Mesendoderm (in vitro differentiated cells): ENCODE data around the gene TXLNB.
A peak's percentile ranks its signal among the peaks of the same experiment; 100 is the strongest.

ENCODE experiments used
- DNase-seq: peaks from one replicate; pipeline ENCODE4 v3.0.0; 2013
- H2AK5ac ChIP-seq: 2 replicates; pipeline ENCODE4 v1.6.1; 2013; ENCODE audit warnings: low read length, inconsistent platforms
- H2BK120ac ChIP-seq: 2 replicates; pipeline ENCODE4 v1.6.1; 2013; ENCODE audit warnings: low read depth, mild to moderate bottlenecking, low read length, moderate library complexity, mixed read lengths
- H2BK15ac ChIP-seq: replicated peaks from 2 replicates; pipeline ENCODE4 v1.6.1; 2013; ENCODE audit warnings: low read depth, mild to moderate bottlenecking, moderate library complexity
- H2BK5ac ChIP-seq: 2 replicates; pipeline ENCODE4 v1.6.1; 2013; ENCODE audit warnings: low read length, inconsistent platforms
- H3K18ac ChIP-seq: 2 replicates; pipeline ENCODE4 v1.6.1; 2013; ENCODE audit warnings: mild to moderate bottlenecking, low read length, mixed read lengths
- H3K23ac ChIP-seq: one replicate; pipeline ENCODE4 v1.6.1; 2013; ENCODE audit warnings: low read length
- H3K27ac ChIP-seq: 2 replicates; pipeline ENCODE4 v1.5.1; 2013; ENCODE audit warnings: low read depth, mild to moderate bottlenecking, inconsistent platforms, low read length, moderate library complexity
- H3K27me3 ChIP-seq: 2 replicates; pipeline ENCODE4 v1.6.1; 2013; ENCODE audit warnings: low read length, control low read depth, mild to moderate bottlenecking, inconsistent platforms; ENCODE audit not compliant: insufficient read depth, poor library complexity
- H3K36me3 ChIP-seq: 2 replicates; pipeline ENCODE4 v1.6.1; 2013; ENCODE audit warnings: low read length, inconsistent platforms; ENCODE audit not compliant: control insufficient read depth, insufficient read depth
- H3K4ac ChIP-seq: one replicate; pipeline ENCODE4 v1.6.1; 2013; ENCODE audit warnings: low read depth, mild to moderate bottlenecking, low read length, moderate library complexity
- H3K4me1 ChIP-seq: 2 replicates; pipeline ENCODE4 v1.6.1; 2013; ENCODE audit warnings: low read depth, low read length, inconsistent platforms; ENCODE audit not compliant: control insufficient read depth
- H3K4me2 ChIP-seq: 2 replicates; pipeline ENCODE4 v1.6.1; 2013; ENCODE audit warnings: low read length
- H3K4me3 ChIP-seq: 2 replicates; pipeline ENCODE4 v1.5.1; 2013; ENCODE audit warnings: mild to moderate bottlenecking, low read length
- H3K56ac ChIP-seq: one replicate; pipeline ENCODE4 v1.6.1; 2013; ENCODE audit warnings: low read length
- H3K79me1 ChIP-seq: 2 replicates; pipeline ENCODE4 v1.6.1; 2013; ENCODE audit warnings: low read length, inconsistent platforms
- H3K79me2 ChIP-seq: 2 replicates; pipeline ENCODE4 v1.6.1; 2013; ENCODE audit warnings: mild to moderate bottlenecking, low read length; ENCODE audit not compliant: control insufficient read depth, insufficient read depth
- H3K9ac ChIP-seq: 2 replicates; pipeline ENCODE4 v1.6.1; 2013; ENCODE audit warnings: low read length, inconsistent platforms
- H4K5ac ChIP-seq: one replicate; pipeline ENCODE4 v1.6.1; 2013; ENCODE audit warnings: low read length
- H4K8ac ChIP-seq: one replicate; pipeline ENCODE4 v1.6.1; 2013; ENCODE audit warnings: low read depth, mild to moderate bottlenecking, control low read depth, low read length, moderate library complexity
- WGBS: extraction: QIAGEN DNeasy Blood & Tissue Kit; methylation state at CpG from one replicate; pipeline ENCODE4 v1.1.7; 2013; ENCODE audit warnings: low lambda C conversion rate, missing lambda C conversion rate; ENCODE audit not compliant: insufficient coverage; ENCODE audit errors: extremely low coverage; 5-methylcytosine and 5-hydroxymethylcytosine counted together

TXLNB gene

GRCh38 chr6:139277161-139277560, 14.6 kb downstream of the TXLNB start:
- Histone ChIP-seq H3K23ac (no peak overlapping the region), H3K4me1 (no peaks in the 10 kb centered on the region), H3K79me2 (no peaks in the 10 kb centered on the region), H3K9ac (no peak overlapping the region), H3K27me3 (no peaks in the 10 kb centered on the region), H4K8ac (no peak overlapping the region), H3K27ac (no peak overlapping the region), H3K79me1 (no peaks in the 10 kb centered on the region), H3K4ac (peak overlapping the region; percentile 16), H3K4me2 (no peak overlapping the region), H2BK5ac (no peak overlapping the region), H2BK15ac (no peak overlapping the region), H2AK5ac (no peak overlapping the region), H3K18ac (no peak overlapping the region), H3K4me3 (no peak overlapping the region), H2BK120ac (no peak overlapping the region), H3K36me3 (no peaks in the 10 kb centered on the region), H4K5ac (no peak overlapping the region), H3K56ac (no peak overlapping the region)
- no CpG with 5 or more reads among the region's 7 CpGs for WGBS
- no peak for DNase-seq

DNA sequence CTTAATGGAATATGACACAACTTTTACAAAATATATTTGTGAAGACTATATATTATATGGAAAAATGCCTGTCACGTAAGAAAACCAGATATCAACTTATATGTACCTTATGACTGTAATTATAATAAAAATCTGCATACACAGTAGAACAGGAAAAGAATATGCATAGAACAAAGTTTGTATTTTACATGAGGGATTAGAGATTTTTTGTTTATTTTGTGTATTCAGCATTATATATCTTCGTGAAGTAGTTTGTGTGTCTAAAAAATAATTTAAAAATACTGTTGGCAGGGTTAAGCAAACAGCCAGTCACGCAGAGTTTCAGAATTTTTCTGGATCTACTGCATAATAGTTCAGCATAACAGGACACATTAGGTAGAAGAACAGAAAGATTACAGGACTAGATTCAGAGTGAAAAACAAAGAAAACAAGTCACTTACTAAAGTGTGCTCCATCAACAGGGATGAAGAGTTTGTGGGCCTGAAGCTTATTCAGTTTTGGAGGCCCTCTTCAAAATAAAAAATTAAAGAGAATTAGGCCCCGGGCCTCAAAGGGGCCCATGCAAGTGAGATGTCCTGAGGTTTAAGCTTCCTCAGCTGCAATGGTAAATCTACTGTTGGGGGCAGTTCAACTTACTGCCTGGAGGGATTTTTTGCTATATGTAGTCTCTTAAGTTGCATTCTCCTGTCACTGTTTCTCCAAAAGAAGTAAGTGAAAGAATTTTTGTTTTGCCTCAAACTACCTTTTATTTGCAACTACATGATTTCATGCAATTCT, 16.3 kb downstream of the TXLNB start:
- Histone ChIP-seq H4K5ac (no peak overlapping the region), H3K4me2 (no peak overlapping the region), H2BK120ac (no peak overlapping the region), H3K4me3 (no peak overlapping the region), H3K4me1 (no peaks in the 10 kb centered on the region), H3K36me3 (no peaks in the 10 kb centered on the region), H3K27ac (no peak overlapping the region), H2AK5ac (no peak overlapping the region), H3K18ac (no peak overlapping the region), H2BK5ac (no peak overlapping the region), H3K27me3 (no peaks in the 10 kb centered on the region), H2BK15ac (no peak overlapping the region), H3K56ac (no peak overlapping the region), H3K79me1 (no peaks in the 10 kb centered on the region), H4K8ac (no peak overlapping the region), H3K4ac (no peak overlapping the region), H3K9ac (no peak overlapping the region), H3K79me2 (no peaks in the 10 kb centered on the region), H3K23ac (no peak overlapping the region)
- no peak for DNase-seq
- WGBS, result 100% methylated on average over 1 of the region's 4 CpGs

DNA sequence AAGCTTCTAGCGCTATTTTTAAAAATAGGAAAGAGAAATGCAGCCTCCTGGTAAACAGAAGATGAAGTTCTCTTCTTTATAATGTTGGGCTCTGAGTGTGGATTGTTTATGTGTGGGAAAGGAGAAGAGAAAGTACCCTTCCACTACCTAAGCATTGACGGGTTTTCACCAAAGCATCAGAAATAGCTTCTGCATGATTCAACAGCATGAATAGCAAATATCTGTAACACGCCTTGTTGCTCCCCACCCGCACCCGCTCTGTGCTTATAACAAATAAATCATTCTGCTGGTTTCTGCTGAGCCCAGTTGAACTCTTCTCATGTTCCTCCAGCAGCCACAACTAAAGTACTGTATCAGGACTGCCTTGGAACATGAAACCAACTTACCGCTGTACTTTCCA, 20.7 kb downstream of the TXLNB start:
- no peak for DNase-seq
- H2BK15ac ChIP-seq, result no peak overlapping the region

GRCh38 chr6:139270249-139270648, 21.5 kb downstream of the TXLNB start:
- no peak overlapping the region for H3K23ac ChIP-seq
- H2BK5ac ChIP-seq, result no peak overlapping the region
- H3K4me3 ChIP-seq, result no peak overlapping the region
- H3K56ac ChIP-seq, result no peak overlapping the region
- H3K27me3 ChIP-seq, result no peaks in the 10 kb centered on the region
- no CpG with 5 or more reads among the region's 5 CpGs for WGBS
- H3K36me3 ChIP-seq, result no peaks in the 10 kb centered on the region
- H3K18ac ChIP-seq, result no peak overlapping the region
- no peak overlapping the region for H3K4ac ChIP-seq
- H3K4me1 ChIP-seq, result no peaks in the 10 kb centered on the region
- no peak overlapping the region for H3K9ac ChIP-seq
- no peak overlapping the region for H4K5ac ChIP-seq
- no peak for DNase-seq
- H4K8ac ChIP-seq, result no peak overlapping the region
- no peak overlapping the region for H2BK15ac ChIP-seq
- H2AK5ac ChIP-seq, result no peak overlapping the region
- H3K79me2 ChIP-seq, result no peaks in the 10 kb centered on the region
- H2BK120ac ChIP-seq, result no peak overlapping the region
- no peak overlapping the region for H3K4me2 ChIP-seq
- no peak overlapping the region for H3K27ac ChIP-seq
- H3K79me1 ChIP-seq, result no peaks in the 10 kb centered on the region

More for the DNA sequence above, 20.7 kb downstream of the TXLNB start:
- Histone ChIP-seq H2AK5ac (no peak overlapping the region), H3K4ac (no peak overlapping the region), H3K36me3 (no peaks in the 10 kb centered on the region), H3K4me2 (no peak overlapping the region), H3K56ac (no peak overlapping the region), H3K23ac (no peak overlapping the region), H3K79me1 (no peaks in the 10 kb centered on the region), H2BK5ac (no peak overlapping the region), H3K4me3 (no peak overlapping the region), H3K18ac (no peak overlapping the region), H4K5ac (no peak overlapping the region), H3K79me2 (no peaks in the 10 kb centered on the region), H3K4me1 (no peaks in the 10 kb centered on the region), H3K27me3 (no peaks in the 10 kb centered on the region), H4K8ac (no peak overlapping the region), H3K9ac (no peak overlapping the region), H2BK120ac (no peak overlapping the region), H3K27ac (no peak overlapping the region)
- no CpG with 5 or more reads among the region's 6 CpGs for WGBS

- no peak overlapping the region for H2BK15ac ChIP-seq
- H3K36me3 ChIP-seq, result no peaks in the 10 kb centered on the region
- no peaks in the 10 kb centered on the region for H3K79me2 ChIP-seq
- DNase-seq, result no peak
- H3K4me2 ChIP-seq, result no peak overlapping the region
- no peak overlapping the region for H4K8ac ChIP-seq
- H2BK5ac ChIP-seq, result no peak overlapping the region
- H3K27me3 ChIP-seq, result no peaks in the 10 kb centered on the region
- no peak overlapping the region for H3K18ac ChIP-seq
- H3K23ac ChIP-seq, result no peak overlapping the region
- H3K4me3 ChIP-seq, result no peak overlapping the region
- no peak overlapping the region for H3K27ac ChIP-seq
- no peak overlapping the region for H2BK120ac ChIP-seq
- no peaks in the 10 kb centered on the region for H3K4me1 ChIP-seq
- H4K5ac ChIP-seq, result no peak overlapping the region
- no peak overlapping the region for H3K56ac ChIP-seq
- H3K4ac ChIP-seq, result no peak overlapping the region
- H3K79me1 ChIP-seq, result no peaks in the 10 kb centered on the region
- no peak overlapping the region for H3K9ac ChIP-seq
- no peak overlapping the region for H2AK5ac ChIP-seq
- no CpG with 5 or more reads among the region's 2 CpGs for WGBS
Measured at GRCh38 chr6:139265512-139266190, 26.1 kb downstream of the TXLNB start.
